GM12864 (cell line): ENCODE results near the gene EMCN.

Experiments used
- DNase-seq: peaks from one replicate; pipeline ENCODE4 v3.0.0-alpha.2; 2011; ENCODE audit warnings: low read depth
- H3K4me3 ChIP-seq: 2 replicates; pipeline ENCODE4 v1.5.1; 2011; ENCODE audit warnings: mild to moderate bottlenecking, low read depth, low read length, control low read depth
- TF ChIP-seq, protein P1 (sequence below): IDR thresholded peaks from 2 replicates; pipeline ENCODE4 v1.5.1; 2011; ENCODE audit warnings: low read depth, mild to moderate bottlenecking, moderate library complexity, low read length, control low read depth, inconsistent platforms; ENCODE audit errors: missing control alignments

The EMCN gene

DNA sequence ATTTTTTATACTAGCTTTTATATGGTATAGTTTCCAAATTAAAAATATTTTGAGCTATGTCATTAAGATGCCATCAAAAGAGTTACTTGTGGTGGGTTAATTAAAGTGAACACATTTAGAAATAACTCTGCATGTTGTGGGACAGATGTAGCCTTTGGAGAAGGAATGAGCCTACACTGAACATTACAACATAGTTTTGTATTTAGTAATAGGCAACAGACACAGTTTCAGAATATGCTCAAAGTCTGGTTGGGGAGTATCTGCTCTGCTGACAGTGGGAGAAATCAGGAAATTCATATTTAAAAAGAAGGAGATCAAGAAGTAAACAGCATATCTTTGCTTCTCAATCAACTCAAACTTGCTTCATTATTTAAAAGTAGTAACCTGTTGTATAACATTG lies 23.7 kb downstream of the EMCN start:
- no peak overlapping the region for H3K4me3 ChIP-seq
- TF ChIP-seq, protein P1, sequence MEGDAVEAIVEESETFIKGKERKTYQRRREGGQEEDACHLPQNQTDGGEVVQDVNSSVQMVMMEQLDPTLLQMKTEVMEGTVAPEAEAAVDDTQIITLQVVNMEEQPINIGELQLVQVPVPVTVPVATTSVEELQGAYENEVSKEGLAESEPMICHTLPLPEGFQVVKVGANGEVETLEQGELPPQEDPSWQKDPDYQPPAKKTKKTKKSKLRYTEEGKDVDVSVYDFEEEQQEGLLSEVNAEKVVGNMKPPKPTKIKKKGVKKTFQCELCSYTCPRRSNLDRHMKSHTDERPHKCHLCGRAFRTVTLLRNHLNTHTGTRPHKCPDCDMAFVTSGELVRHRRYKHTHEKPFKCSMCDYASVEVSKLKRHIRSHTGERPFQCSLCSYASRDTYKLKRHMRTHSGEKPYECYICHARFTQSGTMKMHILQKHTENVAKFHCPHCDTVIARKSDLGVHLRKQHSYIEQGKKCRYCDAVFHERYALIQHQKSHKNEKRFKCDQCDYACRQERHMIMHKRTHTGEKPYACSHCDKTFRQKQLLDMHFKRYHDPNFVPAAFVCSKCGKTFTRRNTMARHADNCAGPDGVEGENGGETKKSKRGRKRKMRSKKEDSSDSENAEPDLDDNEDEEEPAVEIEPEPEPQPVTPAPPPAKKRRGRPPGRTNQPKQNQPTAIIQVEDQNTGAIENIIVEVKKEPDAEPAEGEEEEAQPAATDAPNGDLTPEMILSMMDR, result no peak
- no peak for DNase-seq

DNA sequence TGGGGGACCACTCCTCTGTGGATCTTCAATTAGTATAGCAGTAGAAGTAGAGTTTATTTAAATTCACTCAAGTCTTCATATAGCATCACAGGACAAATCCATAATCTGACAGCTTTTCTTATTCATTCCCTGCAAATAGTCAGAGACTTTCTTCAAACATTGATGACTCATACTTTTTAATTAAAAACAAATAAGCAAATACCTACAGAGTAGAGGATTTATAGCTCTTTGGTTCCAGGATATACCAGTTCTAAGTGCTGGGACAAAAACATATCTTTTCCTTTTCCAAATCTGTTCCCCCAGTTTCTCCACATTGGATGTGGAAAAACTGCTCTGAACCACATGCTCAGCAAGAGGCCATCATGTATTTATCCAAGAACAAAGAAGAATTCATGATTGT lies 24.1 kb downstream of the EMCN start:
- no peak for DNase-seq
- no peak overlapping the region for H3K4me3 ChIP-seq
- TF ChIP-seq, protein P1, result no peak

DNA sequence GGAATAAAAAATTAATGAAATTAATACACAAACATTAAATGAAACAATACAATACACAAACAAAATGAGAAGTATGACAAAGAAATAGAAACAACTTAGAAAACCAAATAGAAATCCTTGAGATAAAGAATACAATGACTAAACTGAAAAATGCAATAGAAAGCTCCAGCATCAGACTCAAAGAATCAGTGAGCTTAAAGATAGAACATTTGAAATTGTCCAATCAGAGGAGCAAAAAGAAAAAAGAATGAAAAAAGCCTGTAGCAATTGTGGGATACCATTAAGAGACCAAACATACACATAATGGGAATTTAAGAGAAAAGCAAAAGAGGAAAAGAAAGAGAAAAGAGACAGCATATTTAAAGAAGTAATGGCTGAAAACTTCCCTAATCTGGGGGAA lies 25.7 kb downstream of the EMCN start:
- no peak for DNase-seq
- no peak overlapping the region for H3K4me3 ChIP-seq
- TF ChIP-seq, protein P1, result no peak

DNA sequence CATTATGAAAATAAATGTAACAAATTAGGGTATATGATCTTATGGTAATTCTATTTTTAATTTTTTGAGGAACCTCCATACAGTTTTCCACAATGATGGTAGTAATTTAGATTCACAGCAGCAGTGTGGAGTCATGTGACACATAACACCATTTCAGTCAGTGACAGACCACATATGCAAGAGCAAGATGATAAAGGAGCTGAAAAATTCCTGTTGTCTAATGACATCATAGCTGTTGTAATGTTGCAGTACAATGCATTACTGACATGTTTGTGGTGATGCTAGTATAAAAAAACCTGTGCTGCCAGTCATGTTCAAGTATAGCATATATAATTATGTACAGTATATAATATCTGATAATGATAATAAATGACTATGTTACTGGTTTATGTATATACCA lies 28.5 kb downstream of the EMCN start:
- no peak overlapping the region for H3K4me3 ChIP-seq
- TF ChIP-seq, protein P1, result no peak
- no peak for DNase-seq

DNA sequence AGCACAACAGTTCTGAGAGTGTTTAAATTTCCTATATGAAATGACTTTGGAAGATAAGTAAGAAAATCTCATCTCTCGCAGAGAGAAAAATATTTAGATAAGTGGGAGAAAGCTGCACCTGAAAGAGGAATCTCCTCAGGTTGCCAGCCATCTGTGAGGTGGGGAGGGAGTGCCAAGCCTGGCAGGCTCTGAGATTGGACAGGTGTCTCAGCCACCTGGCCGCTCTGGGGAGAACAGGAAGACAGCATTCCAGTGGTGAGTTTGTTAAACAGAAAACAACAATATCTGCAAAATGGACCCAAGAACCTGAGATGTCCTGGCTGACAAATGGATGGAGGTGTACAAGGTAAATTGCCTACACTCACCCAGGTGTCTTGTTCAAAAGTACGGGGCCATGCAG lies 31.3 kb downstream of the EMCN start:
- H3K4me3 ChIP-seq, result no peak overlapping the region
- DNase-seq, result no peak
- TF ChIP-seq, protein P1, result no peak

DNA sequence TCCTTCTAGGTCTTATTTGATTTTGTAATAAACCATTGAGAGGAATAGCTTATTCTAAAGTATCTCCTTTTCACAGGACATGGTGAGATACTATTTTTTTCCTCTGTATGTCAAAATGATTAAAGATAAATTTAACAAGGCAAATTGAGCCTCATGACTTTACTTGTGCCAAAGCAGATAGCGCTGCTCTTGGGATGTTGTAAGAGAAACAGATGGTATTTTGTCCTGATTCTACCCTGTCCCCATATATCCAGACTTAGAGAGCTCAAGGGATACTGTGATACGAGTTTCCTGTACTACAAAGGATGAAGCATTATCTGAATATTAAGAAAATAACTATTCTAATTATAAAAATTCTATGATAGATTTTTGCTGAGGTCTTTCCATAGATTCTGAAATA lies 34.0 kb downstream of the EMCN start:
- no peak for DNase-seq
- H3K4me3 ChIP-seq, result no peak overlapping the region
- TF ChIP-seq, protein P1, result no peak

DNA sequence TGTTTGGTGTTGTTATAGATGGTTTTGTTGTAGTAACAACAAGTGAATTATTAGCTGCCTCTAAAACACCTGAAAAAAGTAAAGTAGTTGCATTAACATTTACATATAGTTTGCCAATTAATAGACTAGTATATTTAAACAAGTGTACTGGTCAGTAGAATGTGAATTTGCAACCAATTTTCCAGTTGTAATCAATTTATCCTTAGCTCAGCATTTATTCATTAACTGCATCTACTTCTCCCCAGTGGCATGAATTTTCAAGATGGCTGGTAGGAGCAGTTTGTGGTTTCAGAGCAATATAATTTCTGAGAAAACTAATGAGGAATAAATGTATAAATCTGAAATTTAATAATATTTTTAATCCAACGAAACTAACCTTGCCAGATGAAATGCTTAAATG lies 37.9 kb downstream of the EMCN start:
- DNase-seq, result no peak
- no peak overlapping the region for H3K4me3 ChIP-seq
- TF ChIP-seq, protein P1, result no peak
